ENCODE measurements around the gene CACNA1F. TPM values are rescaled to one million over a fixed set of nuclear protein-coding genes. Genes with fewer than 3 reads are reported as not detected.

The CACNA1F gene
- total RNA-seq, 1 experiment from 2014 or later, result not detected

DNA sequence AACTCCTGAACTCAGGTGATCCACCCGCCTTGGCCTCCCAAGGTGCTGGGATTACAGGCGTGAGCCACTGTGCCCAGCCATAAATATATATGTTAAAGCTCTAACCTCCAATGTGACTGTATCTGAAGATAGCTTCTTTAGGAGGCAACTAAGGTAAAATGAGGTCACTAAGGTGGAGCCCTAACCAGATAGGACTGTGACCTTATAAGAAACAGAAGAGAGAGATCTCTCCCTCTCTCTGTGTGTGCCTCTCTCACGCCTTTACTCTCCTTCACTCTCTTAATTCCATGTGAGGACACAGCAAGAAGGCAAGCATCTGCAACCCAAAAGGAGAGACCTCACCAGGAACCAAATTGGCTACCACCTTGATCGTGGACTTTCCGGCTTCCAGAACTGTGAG is 71.5 kb downstream of the CACNA1F start:
- no peak for ATAC-seq
- in situ Hi-C loops (cut with HindIII; ENCODE audit: low pct_unique_long_range_greater_than_20kb, low sequenced_read_pairs) (no loop called here), intact Hi-C loops (cut with micrococcal nuclease; ENCODE audit: unreplicated experiment) (loop anchor here (5.0 kb wide), 1 partner anchor 39 kb away; the partner anchor contains the start of gene GPKOW)
- CTCF ChIA-PET, result no interaction called here
- H3K27me3 ChIP-seq (ENCODE audit: control insufficient read depth, insufficient read depth, low read length), result no peaks in the 10 kb centered on the region
- peaks cover 18% of the 10 kb centered on the region for H3K4me1 ChIP-seq (ENCODE audit: control insufficient read depth, insufficient read depth, low read length)
- POLR2A ChIA-PET, result interaction anchor here (1.0 kb wide), 1 partner anchor 10 kb away, joined by 3 read pairs; the partner anchor contains the start of gene PLP2
- no peak overlapping the region for H3K27ac ChIP-seq (ENCODE audit: low read length)
- no peak overlapping the region for H3K4me3 ChIP-seq (ENCODE audit: low read depth in 2 of 2, low read length in 2 of 2)
- TF ChIP-seq SIN3A (IDR thresholded peaks at IDR 0.05; ENCODE audit: borderline replicate concordance, insufficient read depth, low read depth, low read length), result no peak
- TF ChIP-seq, protein P1, sequence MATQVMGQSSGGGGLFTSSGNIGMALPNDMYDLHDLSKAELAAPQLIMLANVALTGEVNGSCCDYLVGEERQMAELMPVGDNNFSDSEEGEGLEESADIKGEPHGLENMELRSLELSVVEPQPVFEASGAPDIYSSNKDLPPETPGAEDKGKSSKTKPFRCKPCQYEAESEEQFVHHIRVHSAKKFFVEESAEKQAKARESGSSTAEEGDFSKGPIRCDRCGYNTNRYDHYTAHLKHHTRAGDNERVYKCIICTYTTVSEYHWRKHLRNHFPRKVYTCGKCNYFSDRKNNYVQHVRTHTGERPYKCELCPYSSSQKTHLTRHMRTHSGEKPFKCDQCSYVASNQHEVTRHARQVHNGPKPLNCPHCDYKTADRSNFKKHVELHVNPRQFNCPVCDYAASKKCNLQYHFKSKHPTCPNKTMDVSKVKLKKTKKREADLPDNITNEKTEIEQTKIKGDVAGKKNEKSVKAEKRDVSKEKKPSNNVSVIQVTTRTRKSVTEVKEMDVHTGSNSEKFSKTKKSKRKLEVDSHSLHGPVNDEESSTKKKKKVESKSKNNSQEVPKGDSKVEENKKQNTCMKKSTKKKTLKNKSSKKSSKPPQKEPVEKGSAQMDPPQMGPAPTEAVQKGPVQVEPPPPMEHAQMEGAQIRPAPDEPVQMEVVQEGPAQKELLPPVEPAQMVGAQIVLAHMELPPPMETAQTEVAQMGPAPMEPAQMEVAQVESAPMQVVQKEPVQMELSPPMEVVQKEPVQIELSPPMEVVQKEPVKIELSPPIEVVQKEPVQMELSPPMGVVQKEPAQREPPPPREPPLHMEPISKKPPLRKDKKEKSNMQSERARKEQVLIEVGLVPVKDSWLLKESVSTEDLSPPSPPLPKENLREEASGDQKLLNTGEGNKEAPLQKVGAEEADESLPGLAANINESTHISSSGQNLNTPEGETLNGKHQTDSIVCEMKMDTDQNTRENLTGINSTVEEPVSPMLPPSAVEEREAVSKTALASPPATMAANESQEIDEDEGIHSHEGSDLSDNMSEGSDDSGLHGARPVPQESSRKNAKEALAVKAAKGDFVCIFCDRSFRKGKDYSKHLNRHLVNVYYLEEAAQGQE (IDR thresholded peaks at IDR 0.05; ENCODE audit: insufficient read depth in 1 of 2, low read depth in 2 of 2, low read length in 1 of 2), result no peak
- TF ChIP-seq, protein P2, sequence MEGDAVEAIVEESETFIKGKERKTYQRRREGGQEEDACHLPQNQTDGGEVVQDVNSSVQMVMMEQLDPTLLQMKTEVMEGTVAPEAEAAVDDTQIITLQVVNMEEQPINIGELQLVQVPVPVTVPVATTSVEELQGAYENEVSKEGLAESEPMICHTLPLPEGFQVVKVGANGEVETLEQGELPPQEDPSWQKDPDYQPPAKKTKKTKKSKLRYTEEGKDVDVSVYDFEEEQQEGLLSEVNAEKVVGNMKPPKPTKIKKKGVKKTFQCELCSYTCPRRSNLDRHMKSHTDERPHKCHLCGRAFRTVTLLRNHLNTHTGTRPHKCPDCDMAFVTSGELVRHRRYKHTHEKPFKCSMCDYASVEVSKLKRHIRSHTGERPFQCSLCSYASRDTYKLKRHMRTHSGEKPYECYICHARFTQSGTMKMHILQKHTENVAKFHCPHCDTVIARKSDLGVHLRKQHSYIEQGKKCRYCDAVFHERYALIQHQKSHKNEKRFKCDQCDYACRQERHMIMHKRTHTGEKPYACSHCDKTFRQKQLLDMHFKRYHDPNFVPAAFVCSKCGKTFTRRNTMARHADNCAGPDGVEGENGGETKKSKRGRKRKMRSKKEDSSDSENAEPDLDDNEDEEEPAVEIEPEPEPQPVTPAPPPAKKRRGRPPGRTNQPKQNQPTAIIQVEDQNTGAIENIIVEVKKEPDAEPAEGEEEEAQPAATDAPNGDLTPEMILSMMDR (IDR thresholded peaks at IDR 0.05), result no peak
- no peak for TF ChIP-seq TCF7L2 (IDR thresholded peaks at IDR 0.05; ENCODE audit: low read depth, low read length)
- no peak for TF ChIP-seq POLR2AphosphoS5 (IDR thresholded peaks at IDR 0.05; ENCODE audit: low read depth, low read length)
- H3K36me3 ChIP-seq (ENCODE audit: control insufficient read depth, insufficient read depth, low read length), result no peaks in the 10 kb centered on the region
- H3K9me3 ChIP-seq (ENCODE audit: control insufficient read depth, insufficient read depth, low read depth, low read length), result no peaks in the 10 kb centered on the region
- DNase-seq (ENCODE audit: low read depth, low spot score), result no peak
- no TSS peak for BruUV-seq (replicated peaks)

DNA sequence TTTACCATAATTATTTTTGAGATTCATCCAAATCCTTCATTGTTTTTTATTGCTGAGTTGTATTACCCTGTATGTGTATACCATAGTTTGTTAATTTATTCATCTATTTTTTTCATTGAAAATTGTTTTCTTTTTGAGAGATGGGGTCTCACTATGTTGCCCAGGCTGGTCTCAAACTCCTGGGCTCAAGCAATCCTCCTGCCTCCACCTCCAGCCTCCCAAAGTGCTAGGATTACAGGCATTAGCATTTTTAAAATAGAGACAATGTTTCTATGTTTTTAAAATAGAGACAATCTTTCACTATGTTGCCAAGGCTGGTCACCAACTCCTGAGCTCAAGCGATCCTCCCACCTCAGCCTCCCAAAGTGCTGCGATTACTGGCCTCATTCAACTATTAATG is 72.2 kb downstream of the CACNA1F start:
- Histone ChIP-seq H3K9me3 (ENCODE audit: control insufficient read depth, insufficient read depth, low read depth, low read length) (no peaks in the 10 kb centered on the region), H3K4me1 (ENCODE audit: control insufficient read depth, insufficient read depth, low read length) (peaks cover 17% of the 10 kb centered on the region), H3K36me3 (ENCODE audit: control insufficient read depth, insufficient read depth, low read length) (no peaks in the 10 kb centered on the region), H3K4me3 (ENCODE audit: low read depth in 2 of 2, low read length in 2 of 2) (no peak overlapping the region), H3K27ac (ENCODE audit: low read length) (no peak overlapping the region), H3K27me3 (ENCODE audit: control insufficient read depth, insufficient read depth, low read length) (no peaks in the 10 kb centered on the region)
- no peak for ATAC-seq
- in situ Hi-C loops (cut with HindIII; ENCODE audit: low pct_unique_long_range_greater_than_20kb, low sequenced_read_pairs), result no loop called here
- intact Hi-C loops (cut with micrococcal nuclease; ENCODE audit: unreplicated experiment), result loop anchor here (5.0 kb wide), 1 partner anchor 39 kb away; the partner anchor contains the start of gene GPKOW
- ChIA-PET POLR2A (interaction anchor here (1.0 kb wide), 1 partner anchor 10 kb away, joined by 3 read pairs; the partner anchor contains the start of gene PLP2), CTCF (no interaction called here)
- no peak for DNase-seq (ENCODE audit: low read depth, low spot score)
- TF ChIP-seq, protein P1 (IDR thresholded peaks at IDR 0.05; ENCODE audit: insufficient read depth in 1 of 2, low read depth in 2 of 2, low read length in 1 of 2), result no peak
- TF ChIP-seq, protein P2 (IDR thresholded peaks at IDR 0.05), result no peak
- no peak for TF ChIP-seq POLR2AphosphoS5 (IDR thresholded peaks at IDR 0.05; ENCODE audit: low read depth, low read length)
- TF ChIP-seq TCF7L2 (IDR thresholded peaks at IDR 0.05; ENCODE audit: low read depth, low read length), result no peak
- TF ChIP-seq SIN3A (IDR thresholded peaks at IDR 0.05; ENCODE audit: borderline replicate concordance, insufficient read depth, low read depth, low read length), result no peak
- BruUV-seq (replicated peaks), result no TSS peak
